Spleen (tissue), 7 donors: ENCODE measurements around the gene RPL19.

ENCODE experiments used
- POLR2A ChIP-seq, 3 donors: fragments of 450-650 bp; IDR thresholded peaks; one replicate each; pipeline ENCODE4 v1.5.1; 2017; ENCODE audit warnings: antibody characterized with exemption in 3 of 3, mild to moderate bottlenecking in 1 of 3
- POLR2AphosphoS5 ChIP-seq, 3 donors: sonication (generic); formaldehyde crosslinking; IDR thresholded peaks; one replicate each; pipeline ENCODE4 v1.5.1; 2017; ENCODE audit warnings: antibody characterized with exemption in 3 of 3
- TF ChIP-seq, protein P1 (sequence below), 11 experiments: fragments of 200-600 bp in 7 of 11; fragments of 450-650 bp in 4 of 11; sonication (generic) in 4 of 11; IDR thresholded peaks in 8 of 11; conservative IDR thresholded peaks in 3 of 11; 1 replicate in 7 of 11; 2 replicates in 4 of 11; pipeline versions ENCODE4 v1.4.0 to v1.8.0; 2016 to 2021; ENCODE audit warnings: antibody characterized with exemption in 11 of 11, inconsistent platforms in 4 of 11, mild to moderate bottlenecking in 1 of 11
- donor health status: DM: no; HTN: no; CAD: no; lungs with moderate emphysema.
- donor health status: DM: no; HTN: no; CAD: no.
- donor health status: DM: no; HTN: no; CAD: no.

DNA sequence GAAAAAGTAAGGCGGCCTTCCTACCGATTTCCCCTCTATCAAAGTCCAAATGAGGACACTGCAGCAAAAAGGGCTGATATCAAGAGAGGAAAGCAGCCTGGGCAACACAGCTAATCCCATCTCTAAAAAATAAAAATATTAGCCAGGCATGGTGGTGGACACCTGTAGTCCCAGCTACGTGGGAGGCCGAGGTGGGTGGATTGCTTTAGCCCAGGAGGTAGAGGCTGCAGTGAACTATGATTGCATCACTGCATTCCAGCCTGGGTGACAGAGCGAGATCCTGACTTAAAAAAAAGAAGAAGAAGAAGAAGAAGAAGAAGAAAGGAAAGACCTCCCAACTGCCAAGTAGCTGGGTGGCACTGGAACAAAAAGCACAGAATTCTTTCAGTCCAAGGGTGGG is 17.0 kb upstream of the RPL19 start:
- TF ChIP-seq, protein P1, sequence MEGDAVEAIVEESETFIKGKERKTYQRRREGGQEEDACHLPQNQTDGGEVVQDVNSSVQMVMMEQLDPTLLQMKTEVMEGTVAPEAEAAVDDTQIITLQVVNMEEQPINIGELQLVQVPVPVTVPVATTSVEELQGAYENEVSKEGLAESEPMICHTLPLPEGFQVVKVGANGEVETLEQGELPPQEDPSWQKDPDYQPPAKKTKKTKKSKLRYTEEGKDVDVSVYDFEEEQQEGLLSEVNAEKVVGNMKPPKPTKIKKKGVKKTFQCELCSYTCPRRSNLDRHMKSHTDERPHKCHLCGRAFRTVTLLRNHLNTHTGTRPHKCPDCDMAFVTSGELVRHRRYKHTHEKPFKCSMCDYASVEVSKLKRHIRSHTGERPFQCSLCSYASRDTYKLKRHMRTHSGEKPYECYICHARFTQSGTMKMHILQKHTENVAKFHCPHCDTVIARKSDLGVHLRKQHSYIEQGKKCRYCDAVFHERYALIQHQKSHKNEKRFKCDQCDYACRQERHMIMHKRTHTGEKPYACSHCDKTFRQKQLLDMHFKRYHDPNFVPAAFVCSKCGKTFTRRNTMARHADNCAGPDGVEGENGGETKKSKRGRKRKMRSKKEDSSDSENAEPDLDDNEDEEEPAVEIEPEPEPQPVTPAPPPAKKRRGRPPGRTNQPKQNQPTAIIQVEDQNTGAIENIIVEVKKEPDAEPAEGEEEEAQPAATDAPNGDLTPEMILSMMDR (IDR thresholded peaks at IDR 0.05 in 8 of 11, conservative IDR thresholded peaks at IDR 0.05 in 3 of 11): no peak
- no peak for TF ChIP-seq POLR2A (IDR thresholded peaks at IDR 0.05)
- TF ChIP-seq POLR2AphosphoS5 (IDR thresholded peaks at IDR 0.05): no peak
